ELF-1 (cell line): ENCODE measurements around the gene ZDHHC8.

Experiments used
- DNase-seq: peaks from one replicate; pipeline ENCODE4 v3.0.0-alpha.2; 2016; ENCODE audit warnings: low read depth, low spot score

ZDHHC8 gene

DNA sequence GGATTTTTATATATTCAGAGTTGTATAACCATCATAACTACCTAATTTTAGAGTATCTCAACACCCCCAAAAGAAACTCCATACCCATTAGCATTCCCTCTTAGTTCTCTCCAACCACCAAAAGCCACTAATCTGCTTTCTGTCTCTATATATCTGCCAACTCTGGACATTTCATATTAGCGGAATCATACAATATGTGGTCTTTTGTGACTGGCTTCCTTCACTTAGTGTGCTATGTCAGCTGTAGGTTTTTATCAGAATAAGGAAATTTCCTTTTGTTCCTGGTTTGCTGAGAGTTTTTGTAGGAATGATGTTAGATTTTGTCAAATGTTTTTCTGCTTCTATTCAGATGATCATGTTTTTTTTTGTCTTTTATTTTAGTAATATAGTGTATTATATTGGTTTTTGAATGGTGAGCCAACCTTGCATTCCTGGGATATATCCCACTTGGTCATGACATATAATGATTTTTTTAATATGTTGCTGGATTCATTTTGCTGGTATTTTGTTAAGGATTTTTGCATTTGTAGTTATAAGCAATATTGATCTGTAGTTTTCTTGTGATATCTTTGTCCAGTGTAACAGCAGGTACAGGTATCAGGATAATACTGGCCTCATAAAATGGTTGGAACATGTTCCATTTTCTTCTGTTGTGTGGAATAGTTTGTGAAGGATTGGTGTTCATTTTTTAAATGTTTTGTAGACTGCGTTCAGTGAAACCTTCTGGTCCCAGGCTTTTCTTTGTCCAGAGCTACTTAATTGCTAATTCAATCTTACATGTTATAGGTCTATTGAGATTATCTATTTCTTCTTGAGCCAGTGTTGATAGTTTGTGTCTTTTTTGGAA is 34.8 kb upstream of the ZDHHC8 start:
- no peak for DNase-seq

GRCh38 chr22:20099099-20099711 is 32.4 kb upstream of the ZDHHC8 start:
- no peak for DNase-seq

DNA sequence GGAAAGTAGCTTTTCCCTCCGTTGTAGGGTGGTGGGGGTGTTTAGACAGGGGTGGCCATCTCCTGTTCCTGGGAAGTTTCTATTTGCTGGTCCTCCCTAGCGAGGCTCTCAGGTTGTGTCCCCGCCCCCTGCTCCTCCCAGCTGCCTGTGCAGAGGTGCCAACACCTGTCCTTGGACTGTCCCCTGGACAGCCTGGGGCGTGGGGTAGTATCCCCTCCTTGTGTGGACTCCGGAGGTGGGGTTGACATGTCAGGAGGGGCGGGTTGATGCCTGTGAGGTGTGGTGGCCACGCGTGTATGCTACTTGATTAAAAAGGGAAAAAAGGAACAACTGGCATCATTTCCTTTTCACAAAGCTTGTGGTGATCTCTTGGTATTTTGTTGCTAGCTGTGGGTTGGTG is 30.0 kb upstream of the ZDHHC8 start:
- no peak for DNase-seq

DNA sequence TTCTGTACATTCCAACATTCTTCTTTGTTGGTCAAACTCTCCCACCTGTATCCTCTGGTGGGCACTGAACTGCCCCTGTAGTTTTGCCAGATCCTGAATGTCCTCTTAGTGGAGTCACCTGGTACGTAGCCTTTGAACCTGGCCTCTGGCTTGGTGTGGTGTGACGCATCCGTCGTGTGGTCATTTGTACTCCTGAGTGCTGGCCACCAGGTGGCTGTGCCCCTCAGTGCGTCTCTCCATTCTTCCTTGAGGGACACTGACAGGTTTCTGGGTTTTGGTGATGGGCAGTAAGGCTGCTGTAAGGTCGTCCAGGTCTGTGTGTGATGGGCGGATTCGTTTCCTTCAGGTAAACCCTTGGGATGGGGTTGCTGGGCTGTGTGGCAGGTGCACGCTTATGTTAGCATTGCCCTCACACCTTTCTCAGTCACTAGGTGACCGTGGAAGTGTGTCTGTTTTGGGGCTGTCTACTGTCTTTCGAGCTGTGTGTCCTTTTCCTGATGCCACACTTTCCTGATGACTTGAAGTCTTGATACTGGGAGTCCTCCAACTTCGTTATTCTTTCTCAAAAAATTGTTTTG is 29.3 kb upstream of the ZDHHC8 start:
- no peak for DNase-seq

GRCh38 chr22:20105456-20106204 is 26.0 kb upstream of the ZDHHC8 start:
- no peak for DNase-seq

DNA sequence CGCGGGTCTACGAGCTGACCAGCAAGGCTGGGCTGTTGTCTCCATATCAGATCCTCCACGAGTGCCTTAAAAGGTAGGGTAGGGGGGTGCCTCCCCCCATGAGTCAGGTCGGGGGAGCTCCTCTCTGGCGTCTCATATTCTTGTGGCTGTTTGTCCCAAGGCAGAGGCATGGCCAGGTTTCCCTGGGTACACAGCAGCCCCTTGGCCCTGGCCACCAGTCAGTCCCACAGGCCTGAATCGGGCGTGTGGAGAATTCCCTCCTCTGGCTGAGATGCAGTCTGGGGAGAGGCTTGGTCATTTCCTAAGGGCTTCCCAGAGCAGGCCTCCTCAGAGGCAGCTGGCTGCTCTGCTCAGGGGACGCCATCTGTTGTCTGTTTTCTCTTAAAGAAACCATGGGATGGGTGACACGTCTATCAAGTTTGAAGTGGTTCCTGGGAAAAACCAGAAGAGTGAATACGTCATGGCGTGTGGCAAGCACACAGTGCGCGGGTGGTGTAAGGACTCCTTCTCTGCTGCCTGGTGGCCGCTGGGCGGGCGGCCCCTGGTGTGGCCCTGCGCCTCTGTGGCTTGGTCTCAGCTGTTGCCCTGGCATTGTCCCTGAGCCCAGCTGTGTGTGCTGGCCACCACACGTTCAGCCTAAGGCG is 25.3 kb upstream of the ZDHHC8 start:
- DNase-seq: no peak

DNA sequence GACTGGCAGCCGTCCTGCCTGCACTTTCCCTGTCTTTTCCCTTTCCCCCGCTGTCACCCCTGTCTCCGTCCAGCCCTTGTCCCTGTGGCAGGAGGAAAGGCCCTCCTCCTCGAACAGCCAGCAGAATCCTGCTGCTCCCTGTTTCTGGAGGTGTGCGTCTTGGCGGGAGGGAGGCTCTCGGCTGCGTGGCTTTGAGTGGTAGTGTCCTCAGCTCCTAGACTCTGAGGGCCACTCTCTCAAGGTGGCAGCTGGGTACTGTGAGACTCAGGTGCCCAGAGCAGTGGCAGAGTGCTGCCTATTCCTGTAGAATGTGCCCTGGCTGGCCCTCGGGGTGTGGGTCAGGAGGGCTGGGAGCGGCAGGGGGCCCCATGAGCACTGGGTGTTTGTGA is 24.8 kb upstream of the ZDHHC8 start:
- no peak for DNase-seq

GRCh38 chr22:20107471-20107901 is 24.1 kb upstream of the ZDHHC8 start:
- DNase-seq: no peak

DNA sequence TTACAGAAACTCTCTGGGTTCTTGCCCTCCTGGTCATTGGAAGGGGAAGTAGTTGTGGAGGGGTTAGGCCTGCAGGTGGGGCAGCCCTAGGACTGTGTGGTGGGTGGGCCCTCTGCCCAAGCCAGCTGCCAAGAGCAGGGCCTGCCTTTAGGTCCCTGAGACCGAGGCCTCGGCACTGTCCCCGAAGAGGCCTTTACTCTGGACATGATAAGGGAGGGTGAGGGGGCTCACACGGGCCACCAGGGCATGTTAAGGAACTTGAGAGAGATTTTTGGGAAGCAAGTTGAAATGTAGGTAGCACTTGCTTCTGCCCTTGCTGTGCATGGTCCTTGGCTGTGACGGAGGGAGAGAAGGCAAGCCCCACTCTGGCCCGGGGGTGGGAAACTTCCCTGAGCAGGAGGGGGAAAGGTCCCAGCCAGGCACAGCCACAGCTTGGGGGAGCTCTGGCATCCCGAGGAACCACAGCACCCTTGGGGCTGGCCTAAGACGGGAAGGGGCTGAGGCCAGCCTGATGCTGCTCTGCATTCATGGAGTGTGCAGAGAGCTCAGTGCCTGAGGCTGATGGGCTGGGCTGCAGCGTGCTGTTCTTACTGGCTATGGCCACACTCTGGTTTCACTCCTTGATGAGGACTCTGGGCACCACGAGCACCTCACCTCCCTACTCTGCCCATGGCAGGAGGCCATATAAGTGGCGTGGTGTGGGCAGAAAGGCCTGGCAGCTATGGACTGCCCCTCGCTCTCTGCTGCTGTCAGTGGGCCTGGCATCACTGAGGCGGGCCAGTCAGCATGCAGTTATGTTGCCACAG is 23.4 kb upstream of the ZDHHC8 start:
- no peak for DNase-seq

DNA sequence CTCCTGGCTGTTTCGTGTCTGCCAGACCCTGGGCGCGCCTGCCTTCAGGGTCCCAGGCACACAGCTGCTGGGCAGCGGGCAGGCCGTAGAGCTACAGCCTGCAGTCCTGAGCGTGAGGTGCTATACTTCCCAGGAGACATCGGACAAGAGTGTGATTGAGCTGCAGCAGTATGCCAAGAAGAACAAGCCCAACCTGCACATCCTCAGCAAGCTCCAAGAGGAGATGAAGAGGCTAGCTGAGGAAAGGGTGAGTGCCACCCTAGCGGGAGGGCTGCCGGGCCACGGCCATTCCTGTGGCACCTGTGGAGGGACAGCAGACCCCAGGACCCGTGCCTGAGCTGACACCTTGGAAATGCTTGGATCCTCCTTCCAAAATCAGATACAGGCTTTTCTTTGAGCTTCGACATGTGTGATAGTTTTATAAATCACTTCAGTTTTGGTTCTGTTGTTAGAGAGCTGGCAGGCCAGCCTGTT is 22.8 kb upstream of the ZDHHC8 start:
- DNase-seq: no peak

DNA sequence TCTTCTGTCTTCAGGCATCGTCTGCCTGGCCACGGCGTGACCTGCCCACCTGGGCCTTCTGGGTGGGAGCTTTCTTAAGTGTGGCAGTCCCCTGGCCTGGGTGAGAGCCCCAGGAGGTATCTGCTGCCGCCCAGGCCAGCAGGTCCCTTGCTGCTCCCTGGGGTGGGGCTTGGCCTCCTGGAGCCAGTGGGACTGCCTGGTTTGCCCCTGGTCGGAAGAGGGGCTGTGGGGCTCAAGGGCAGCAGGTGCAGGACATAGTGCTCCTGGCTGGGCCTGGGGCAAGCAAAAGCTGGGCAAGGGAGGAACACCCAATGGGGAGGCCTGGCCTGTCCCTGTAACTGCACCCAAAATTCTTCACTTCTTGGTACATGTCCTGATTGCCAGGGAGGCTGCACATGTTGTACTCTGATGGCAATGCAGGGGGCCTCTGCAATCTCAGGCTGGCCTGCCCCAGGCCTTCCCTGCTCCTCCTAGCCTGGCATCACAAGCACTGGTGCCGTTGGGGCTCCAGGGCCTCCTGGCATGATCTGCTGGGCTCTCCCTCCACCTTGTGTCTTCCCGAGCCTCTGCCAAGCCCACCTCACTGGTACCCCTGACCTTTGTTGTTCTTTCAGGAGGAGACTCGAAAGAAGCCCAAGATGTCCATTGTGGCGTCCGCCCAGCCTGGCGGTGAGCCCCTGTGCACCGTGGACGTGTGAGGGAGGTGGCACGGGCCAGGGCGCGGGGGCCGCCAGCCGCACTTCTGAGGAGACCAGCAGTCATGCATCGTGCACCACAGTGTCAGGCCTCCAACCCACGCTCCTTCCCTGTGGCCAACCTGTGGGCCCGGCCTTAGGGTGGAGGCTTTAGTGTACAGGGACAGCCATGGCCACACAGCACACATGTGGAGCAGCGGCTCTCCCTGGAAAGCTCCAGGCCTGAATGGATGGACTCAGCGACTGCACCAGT is 21.9 kb upstream of the ZDHHC8 start:
- no peak for DNase-seq

DNA sequence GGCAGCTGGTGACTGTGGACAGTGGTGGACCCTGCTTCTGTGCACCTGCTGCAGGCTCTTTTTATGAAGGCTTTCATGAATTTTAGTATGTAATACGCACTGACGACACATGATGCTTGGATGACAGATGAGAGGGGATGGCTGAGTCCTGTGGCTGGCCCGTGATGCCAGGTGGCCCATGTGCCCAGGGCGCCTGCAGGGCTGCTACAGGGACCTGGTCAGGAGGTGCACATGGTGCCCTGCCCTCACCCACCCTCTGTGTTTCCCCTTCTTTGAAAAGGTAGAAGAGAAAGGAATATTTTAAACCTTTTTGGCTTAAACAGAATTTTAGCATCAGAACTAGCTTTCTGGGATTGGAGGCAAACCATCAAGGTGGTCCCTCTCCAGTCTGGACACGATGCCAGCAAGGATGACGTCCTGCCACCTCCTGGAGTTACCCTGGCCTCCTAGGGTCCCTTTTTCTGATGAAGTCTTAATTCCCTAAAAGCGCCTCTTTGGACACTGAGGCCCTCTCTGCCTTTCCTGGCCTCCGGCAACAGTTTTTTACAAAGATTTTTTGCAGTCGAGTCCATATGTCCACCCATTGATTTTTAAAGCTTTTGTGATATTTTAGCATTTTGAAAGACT is 21.1 kb upstream of the ZDHHC8 start:
- DNase-seq: no peak

GRCh38 chr22:20111045-20111688 is 20.4 kb upstream of the ZDHHC8 start:
- DNase-seq: peak; percentile 74

DNA sequence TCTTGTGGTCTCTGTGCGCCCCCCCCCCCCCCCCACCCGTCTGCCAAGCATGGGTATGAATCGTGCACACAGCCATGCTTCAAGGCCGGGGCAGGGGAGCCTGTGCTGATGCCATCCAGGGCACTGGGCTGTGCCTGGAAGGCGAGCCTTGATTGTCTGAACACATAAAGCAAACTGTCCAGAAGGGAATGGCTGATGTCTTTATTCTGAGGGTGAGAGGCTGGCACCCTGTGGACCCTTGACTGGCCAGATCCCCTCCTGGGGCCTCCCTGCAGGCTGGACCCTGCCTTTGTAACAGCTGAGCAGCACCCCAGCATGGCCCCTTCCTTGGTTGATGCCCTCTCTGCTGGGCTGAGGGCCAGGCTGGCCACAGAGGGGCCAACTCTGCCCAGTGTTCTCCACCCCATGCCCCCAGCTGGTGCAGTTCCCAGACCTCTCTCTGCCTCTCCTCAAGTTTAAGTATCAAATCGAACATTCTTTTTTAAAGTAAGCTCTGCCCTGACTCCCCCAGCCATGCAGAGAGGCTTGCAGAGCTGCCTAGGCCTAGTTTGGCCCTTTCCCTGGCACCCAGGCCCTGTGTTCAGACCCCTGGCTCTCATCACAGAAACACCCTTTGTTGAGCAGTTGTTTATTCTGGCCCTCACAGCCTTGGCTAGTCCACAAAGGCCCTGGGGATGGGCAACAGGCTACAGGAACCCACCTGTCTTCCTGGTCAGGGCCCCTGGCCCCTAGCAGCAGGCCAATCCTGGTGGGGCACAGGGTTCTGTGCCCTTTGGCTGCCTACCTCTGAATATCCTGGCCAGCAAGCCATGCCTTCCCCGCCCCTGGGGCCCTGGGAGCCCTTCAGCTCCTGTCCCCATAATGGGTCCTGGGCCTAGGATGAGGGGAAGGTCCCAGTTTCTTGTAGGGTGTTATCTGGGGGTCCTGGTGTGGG is 19.6 kb upstream of the ZDHHC8 start:
- no peak for DNase-seq

- no peak for DNase-seq
These were observed 18.7 kb upstream of the ZDHHC8 start for GRCh38 chr22:20112623-20113511.

DNA sequence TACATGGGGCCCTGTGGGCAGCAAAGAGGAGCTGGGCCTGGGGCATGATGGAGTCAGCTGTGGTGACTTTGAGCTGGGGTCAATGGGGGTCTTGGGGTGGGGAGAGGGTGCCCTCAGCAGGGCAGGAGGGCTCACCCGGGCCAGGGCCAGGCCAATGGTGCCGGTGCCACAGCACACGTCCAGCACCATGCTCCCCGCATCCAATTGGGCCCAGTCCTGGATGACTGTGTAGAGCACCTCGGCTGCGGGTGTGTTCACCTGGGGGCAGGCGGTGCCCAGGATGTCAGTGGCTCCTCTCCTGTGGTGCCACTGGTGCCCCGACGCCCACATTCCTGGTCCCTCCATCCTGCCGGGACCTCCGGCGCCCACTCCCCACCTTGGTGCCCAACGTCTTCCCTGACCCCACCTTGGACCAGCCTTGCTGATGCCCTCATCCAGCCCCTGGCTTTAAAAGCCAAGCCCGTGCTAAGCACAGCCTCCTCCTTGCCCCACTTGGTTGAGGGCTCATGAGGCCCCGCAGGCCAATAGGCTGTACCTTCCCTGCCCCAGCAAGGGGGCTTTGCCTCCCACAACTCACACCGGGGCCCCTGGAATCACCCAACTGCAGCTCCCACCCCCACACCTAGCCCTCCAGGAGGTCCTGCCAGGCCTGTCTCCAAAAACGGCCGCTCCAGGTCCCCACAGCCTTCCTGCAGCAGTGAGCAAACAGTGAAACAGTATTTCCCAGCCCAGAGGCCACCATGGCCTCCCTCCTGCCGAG is 17.9 kb upstream of the ZDHHC8 start:
- DNase-seq: no peak
